AML-193 (cell line): ENCODE measurements around the gene HAUS8.
A peak's percentile ranks its signal among the peaks of the same experiment; 100 is the strongest.
"Not testable (repeated sequence)": the region's sequence is repeated elsewhere in the genome, so short reads cannot be mapped to it uniquely, and the experiment has no call there.

Experiments
- DNase-seq, 2 experiments: peaks; one replicate each; lab custom pipeline; 2025; lab: John Stamatoyannopoulos, UW

HAUS8 gene

GRCh38 chr19:17101686-17102628 lies 26.7 kb upstream of the HAUS8 start:
- DNase-seq, result no peak

GRCh38 chr19:17098326-17098725 lies 23.1 kb upstream of the HAUS8 start:
- no peak for DNase-seq

- DNase-seq, result no peak
Measured at GRCh38 chr19:17097593-17098126, 22.4 kb upstream of the HAUS8 start.

- DNase-seq, result no peak
Measured at GRCh38 chr19:17095141-17095919, 20.1 kb upstream of the HAUS8 start.

GRCh38 chr19:17094694-17095093 lies 19.4 kb upstream of the HAUS8 start:
- not testable (repeated sequence) for DNase-seq

GRCh38 chr19:17092696-17093095 lies 17.4 kb upstream of the HAUS8 start:
- no peak for DNase-seq

- peak; percentile 27 to 44 for DNase-seq
Measured at GRCh38 chr19:17091758-17092333, 16.6 kb upstream of the HAUS8 start.

GRCh38 chr19:17090583-17090982 lies 15.3 kb upstream of the HAUS8 start:
- DNase-seq, result peak in 1 of 2 experiments; percentile 34

GRCh38 chr19:17088552-17088951 lies 13.3 kb upstream of the HAUS8 start:
- DNase-seq, result no peak

GRCh38 chr19:17086834-17087233 lies 11.6 kb upstream of the HAUS8 start:
- DNase-seq, result no peak

- no peak for DNase-seq
Measured at GRCh38 chr19:17086120-17086519, 10.9 kb upstream of the HAUS8 start.

- DNase-seq, result no peak
Measured at GRCh38 chr19:17081672-17082630, 6.7 kb upstream of the HAUS8 start.

- DNase-seq, result no peak
Measured at GRCh38 chr19:17080440-17080801, 5.2 kb upstream of the HAUS8 start.

GRCh38 chr19:17079710-17080439 lies 4.6 kb upstream of the HAUS8 start:
- peak; percentile 90 to 91 for DNase-seq

GRCh38 chr19:17078920-17079709 lies 3.9 kb upstream of the HAUS8 start:
- DNase-seq, result peak in 1 of 2 experiments; percentile 12

GRCh38 chr19:17078036-17078919 lies 3.0 kb upstream of the HAUS8 start:
- DNase-seq, result peak; percentile 12 to 43

- no peak for DNase-seq
Measured at GRCh38 chr19:17077447-17078028, 2.3 kb upstream of the HAUS8 start.

GRCh38 chr19:17076543-17076991 lies 1.3 kb upstream of the HAUS8 start:
- peak; percentile 8 to 20 for DNase-seq
